Measurements from ENCODE around the gene ABHD16B.

DNA sequence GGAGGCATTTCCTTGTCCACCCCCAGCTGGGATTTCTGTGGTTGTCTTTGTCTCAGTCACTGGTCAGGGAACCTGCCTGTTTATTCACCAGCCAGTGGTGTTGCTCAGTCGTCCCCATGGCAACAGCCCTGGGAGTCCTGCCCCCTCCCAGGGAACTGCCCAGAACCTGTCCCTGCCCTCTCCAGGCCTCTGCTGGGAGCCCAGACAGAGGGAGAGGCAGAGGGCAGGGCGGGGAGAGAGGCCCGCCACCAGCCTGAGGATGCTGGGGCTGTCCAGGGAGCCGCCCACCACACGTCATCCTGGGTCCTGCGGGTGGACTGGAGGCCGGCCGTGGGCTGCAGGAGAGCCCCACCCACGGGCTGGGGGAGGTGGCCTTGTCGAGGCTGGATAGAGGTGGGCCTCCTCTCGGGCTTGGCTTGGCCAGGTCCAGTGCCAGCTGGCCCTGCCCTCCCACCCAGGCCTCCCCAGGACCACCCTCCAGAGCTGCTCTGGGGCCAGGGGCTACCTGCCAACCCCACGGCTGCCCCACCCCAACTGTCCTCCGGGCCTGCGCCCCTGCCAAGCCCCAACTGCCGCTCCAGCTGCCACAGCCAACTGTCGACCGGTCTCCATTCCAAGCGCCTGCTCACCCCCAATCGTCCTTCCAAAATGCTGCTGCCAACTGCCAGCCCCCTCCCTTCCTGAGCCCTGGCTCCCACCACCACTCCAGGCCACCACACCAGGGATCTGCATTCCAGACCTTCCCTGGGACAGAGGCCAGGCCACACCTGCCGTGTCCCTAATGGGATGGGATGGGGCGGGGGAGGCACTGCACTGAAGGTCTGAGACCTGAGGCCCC, 26.1 kb upstream of the ABHD16B start:
- TF ChIP-seq POLR2AphosphoS5 (IDR thresholded peaks at IDR 0.05; ENCODE audit: low read length) (no peak), JUNB (IDR thresholded peaks at IDR 0.05) (no peak), NFIC (IDR thresholded peaks at IDR 0.05; ENCODE audit: low read depth, low read length) (no peak), YY1 (IDR thresholded peaks at IDR 0.05; ENCODE audit: low read depth, low read length) (no peak), POU2F2 (IDR thresholded peaks at IDR 0.05; ENCODE audit: borderline replicate concordance, low read depth, low read length) (no peak), KLF5 (IDR thresholded peaks at IDR 0.05; ENCODE audit: partially characterized antibody) (no peak), ESRRA (IDR thresholded peaks at IDR 0.05; ENCODE audit: low read length) (no peak), GATAD2B (conservative IDR thresholded peaks at IDR 0.05; ENCODE audit: low read depth) (no peak)
- TF ChIP-seq, protein P1, sequence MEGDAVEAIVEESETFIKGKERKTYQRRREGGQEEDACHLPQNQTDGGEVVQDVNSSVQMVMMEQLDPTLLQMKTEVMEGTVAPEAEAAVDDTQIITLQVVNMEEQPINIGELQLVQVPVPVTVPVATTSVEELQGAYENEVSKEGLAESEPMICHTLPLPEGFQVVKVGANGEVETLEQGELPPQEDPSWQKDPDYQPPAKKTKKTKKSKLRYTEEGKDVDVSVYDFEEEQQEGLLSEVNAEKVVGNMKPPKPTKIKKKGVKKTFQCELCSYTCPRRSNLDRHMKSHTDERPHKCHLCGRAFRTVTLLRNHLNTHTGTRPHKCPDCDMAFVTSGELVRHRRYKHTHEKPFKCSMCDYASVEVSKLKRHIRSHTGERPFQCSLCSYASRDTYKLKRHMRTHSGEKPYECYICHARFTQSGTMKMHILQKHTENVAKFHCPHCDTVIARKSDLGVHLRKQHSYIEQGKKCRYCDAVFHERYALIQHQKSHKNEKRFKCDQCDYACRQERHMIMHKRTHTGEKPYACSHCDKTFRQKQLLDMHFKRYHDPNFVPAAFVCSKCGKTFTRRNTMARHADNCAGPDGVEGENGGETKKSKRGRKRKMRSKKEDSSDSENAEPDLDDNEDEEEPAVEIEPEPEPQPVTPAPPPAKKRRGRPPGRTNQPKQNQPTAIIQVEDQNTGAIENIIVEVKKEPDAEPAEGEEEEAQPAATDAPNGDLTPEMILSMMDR (IDR thresholded peaks at IDR 0.05 in 2 of 3, conservative IDR thresholded peaks at IDR 0.05 in 1 of 3; ENCODE audit: control insufficient read depth in 2 of 3, extremely low read depth in 1 of 3, insufficient read depth in 1 of 3, low read depth in 3 of 3, low read length in 3 of 3): no peak
- TF ChIP-seq, protein P2, sequence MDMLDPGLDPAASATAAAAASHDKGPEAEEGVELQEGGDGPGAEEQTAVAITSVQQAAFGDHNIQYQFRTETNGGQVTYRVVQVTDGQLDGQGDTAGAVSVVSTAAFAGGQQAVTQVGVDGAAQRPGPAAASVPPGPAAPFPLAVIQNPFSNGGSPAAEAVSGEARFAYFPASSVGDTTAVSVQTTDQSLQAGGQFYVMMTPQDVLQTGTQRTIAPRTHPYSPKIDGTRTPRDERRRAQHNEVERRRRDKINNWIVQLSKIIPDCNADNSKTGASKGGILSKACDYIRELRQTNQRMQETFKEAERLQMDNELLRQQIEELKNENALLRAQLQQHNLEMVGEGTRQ (IDR thresholded peaks at IDR 0.05; ENCODE audit: borderline replicate concordance, low read depth, low read length): no peak
